HT1080 (cell line): ENCODE data around the gene TP73. TPM values are rescaled to one million over a fixed set of nuclear protein-coding genes. Genes with fewer than 3 reads are reported as not detected.

Source experiments
- DNase-seq: peaks from one replicate; pipeline ENCODE4 v3.0.0-alpha.2; 2015; ENCODE audit warnings: low read depth
- polyA plus RNA-seq, 2 experiments: library from polyadenylated mRNA; depleted of rRNA; stranded (reverse); fragments of >200 nt; gene quantifications; 2 replicates each; pipeline ENCODE4 v1.2.3, GENCODE V29; 2015
- total RNA-seq: library from RNA; depleted of rRNA; stranded (reverse); fragments of >200 nt; shearing (Covaris generic); gene quantifications from 2 replicates; pipeline ENCODE4 v1.2.3, GENCODE V29; 2014; rRNA removed

The TP73 gene
- 0.27 TPM in 1 of 2 replicates, not detected in the other for total RNA-seq
- polyA plus RNA-seq (2015; cell fraction: cytosol; rRNA removed) = 0.07 and 0.13 TPM in 2 replicates
- 0.08 TPM in 1 of 2 replicates, not detected in the other for polyA plus RNA-seq (2015; cell fraction: nucleus; rRNA removed)

GRCh38 chr1:3651930-3652547 is at the start of gene TP73:
TSS of gene TP73 (plus strand) at chr1:3652516. CDS start at chr1:3682366, 29,850 bp downstream.
- no peak for DNase-seq

- DNase-seq = no peak
Measured at GRCh38 chr1:3603156-3603555, 49.2 kb upstream of the TP73 start.

- DNase-seq = no peak
Measured at GRCh38 chr1:3603571-3604467, 48.5 kb upstream of the TP73 start.

GRCh38 chr1:3604468-3604974 is 47.8 kb upstream of the TP73 start:
- DNase-seq = no peak

GRCh38 chr1:3604997-3605823 is 47.1 kb upstream of the TP73 start:
- DNase-seq = no peak

GRCh38 chr1:3606779-3607702 is 45.3 kb upstream of the TP73 start:
- DNase-seq = no peak

- DNase-seq = no peak
Measured at GRCh38 chr1:3607703-3608065, 44.6 kb upstream of the TP73 start.

GRCh38 chr1:3608154-3608553 is 44.2 kb upstream of the TP73 start:
- no peak for DNase-seq

- DNase-seq = no peak
Measured at GRCh38 chr1:3609016-3609768, 43.1 kb upstream of the TP73 start.

- no peak for DNase-seq
Measured at GRCh38 chr1:3609769-3610526, 42.4 kb upstream of the TP73 start.

- DNase-seq = no peak
Measured at GRCh38 chr1:3610527-3611169, 41.7 kb upstream of the TP73 start.

- DNase-seq = no peak
Measured at GRCh38 chr1:3611170-3612019, 40.9 kb upstream of the TP73 start, which contains the start of gene MEGF6. TSS of gene MEGF6 (minus strand) at chr1:3611508. CDS start at chr1:3611268, 240 bp downstream.

GRCh38 chr1:3612123-3612522 is 40.2 kb upstream of the TP73 start:
- no peak for DNase-seq

GRCh38 chr1:3614755-3615742 is 37.3 kb upstream of the TP73 start:
- no peak for DNase-seq

GRCh38 chr1:3616861-3617260 is 35.5 kb upstream of the TP73 start:
- no peak for DNase-seq

- no peak for DNase-seq
Measured at GRCh38 chr1:3617806-3618345, 34.4 kb upstream of the TP73 start.
